HCT116 (cell line): ENCODE data around the gene PRDM1.

Experiments
- CEBPB ChIP-seq: IDR thresholded peaks from 2 replicates; pipeline ENCODE4 v1.6.1; 2012; ENCODE audit warnings: low read depth
- EGR1 ChIP-seq: IDR thresholded peaks from 2 replicates; pipeline ENCODE4 v1.6.1; 2012; ENCODE audit warnings: low read depth
- ELF1 ChIP-seq: IDR thresholded peaks from 2 replicates; pipeline ENCODE4 v1.6.1; 2012; ENCODE audit warnings: low read depth, borderline replicate concordance
- EZH2 ChIP-seq: fragments of 200-600 bp; sonication (generic); IDR thresholded peaks from 2 replicates; pipeline ENCODE4 v1.6.1; 2017; ENCODE audit warnings: antibody characterized with exemption, mixed run types
- POLR2A ChIP-seq: IDR thresholded peaks from 2 replicates; pipeline ENCODE4 v1.7.0; 2011; ENCODE audit warnings: borderline replicate concordance; ENCODE audit not compliant: insufficient read depth, insufficient read length; ENCODE audit errors: extremely low read depth
- POLR2AphosphoS5 ChIP-seq: IDR thresholded peaks from 2 replicates; pipeline ENCODE4 v1.6.1; 2011; ENCODE audit warnings: mild to moderate bottlenecking, low read depth, low read length, moderate library complexity
- RAD21 ChIP-seq: IDR thresholded peaks from 2 replicates; pipeline ENCODE4 v1.6.1; 2012; ENCODE audit warnings: low read depth, mild to moderate bottlenecking
- SRF ChIP-seq: IDR thresholded peaks from 2 replicates; pipeline ENCODE4 v1.6.1; 2012; ENCODE audit warnings: low read depth
- YY1 ChIP-seq: IDR thresholded peaks from 2 replicates; pipeline ENCODE4 v1.6.1; 2011; ENCODE audit warnings: low read length, low read depth, moderate library complexity, mild to moderate bottlenecking; ENCODE audit not compliant: insufficient replicate concordance; ENCODE audit errors: extremely low read depth
- TF ChIP-seq, protein P1 (sequence below), 3 experiments: fragments of 200-600 bp in 1 of 3; sonication (generic) in 1 of 3; IDR thresholded peaks in 2 of 3; conservative IDR thresholded peaks in 1 of 3; 2 replicates each; pipeline ENCODE4 v1.5.1; 2012 to 2017; ENCODE audit warnings: low read depth in 2 of 3, low read length in 2 of 3, antibody characterized with exemption in 1 of 3, borderline replicate concordance in 1 of 3, control low read depth in 1 of 3, mild to moderate bottlenecking in 1 of 3, mixed read lengths in 1 of 3, mixed run types in 1 of 3, moderate library complexity in 1 of 3; ENCODE audit not compliant: insufficient read depth in 1 of 3
- TF ChIP-seq, protein P2 (sequence below): IDR thresholded peaks from 2 replicates; pipeline ENCODE4 v1.6.1; 2012
- TF ChIP-seq, protein P3 (sequence below): IDR thresholded peaks from 2 replicates; pipeline ENCODE4 v1.6.1; 2012; ENCODE audit warnings: low read depth

DNA sequence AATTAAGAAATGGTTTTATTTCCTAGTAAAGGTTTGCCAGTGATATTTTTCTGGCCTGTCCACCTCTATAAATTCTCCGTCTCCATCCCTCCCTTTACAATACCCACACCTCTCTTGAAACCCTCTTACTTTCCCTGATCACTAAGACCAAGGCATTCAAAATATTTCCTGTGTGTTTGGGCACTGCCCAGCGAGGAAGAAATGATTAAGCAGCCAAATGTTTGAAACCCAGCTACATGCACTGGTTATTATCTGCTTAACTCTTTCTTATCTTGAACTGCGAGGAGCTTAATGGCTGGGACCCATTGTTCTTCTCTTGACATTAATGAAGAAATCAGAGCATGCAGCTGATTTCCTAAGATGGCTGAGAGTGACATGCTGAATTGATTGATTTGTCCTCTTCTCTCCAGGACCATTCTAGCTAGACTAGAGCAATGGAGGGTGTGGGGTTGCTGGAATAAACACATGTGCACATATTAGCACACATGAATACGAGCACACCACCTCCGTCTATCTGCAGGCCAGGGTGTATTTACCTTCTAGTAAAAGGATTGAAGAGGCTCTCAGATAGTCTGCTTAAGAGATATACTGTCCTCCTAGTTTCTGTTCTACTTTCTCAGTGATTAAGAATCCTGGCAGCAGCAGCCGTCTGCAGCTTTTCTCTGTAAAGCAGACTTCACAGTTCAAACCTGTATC lies 46.1 kb upstream of the PRDM1 start:
- TF ChIP-seq POLR2A (no peak), CEBPB (no peak), EZH2 (no peak), YY1 (no peak), RAD21 (no peak), EGR1 (no peak), ELF1 (no peak), SRF (no peak), POLR2AphosphoS5 (no peak)
- TF ChIP-seq, protein P1, sequence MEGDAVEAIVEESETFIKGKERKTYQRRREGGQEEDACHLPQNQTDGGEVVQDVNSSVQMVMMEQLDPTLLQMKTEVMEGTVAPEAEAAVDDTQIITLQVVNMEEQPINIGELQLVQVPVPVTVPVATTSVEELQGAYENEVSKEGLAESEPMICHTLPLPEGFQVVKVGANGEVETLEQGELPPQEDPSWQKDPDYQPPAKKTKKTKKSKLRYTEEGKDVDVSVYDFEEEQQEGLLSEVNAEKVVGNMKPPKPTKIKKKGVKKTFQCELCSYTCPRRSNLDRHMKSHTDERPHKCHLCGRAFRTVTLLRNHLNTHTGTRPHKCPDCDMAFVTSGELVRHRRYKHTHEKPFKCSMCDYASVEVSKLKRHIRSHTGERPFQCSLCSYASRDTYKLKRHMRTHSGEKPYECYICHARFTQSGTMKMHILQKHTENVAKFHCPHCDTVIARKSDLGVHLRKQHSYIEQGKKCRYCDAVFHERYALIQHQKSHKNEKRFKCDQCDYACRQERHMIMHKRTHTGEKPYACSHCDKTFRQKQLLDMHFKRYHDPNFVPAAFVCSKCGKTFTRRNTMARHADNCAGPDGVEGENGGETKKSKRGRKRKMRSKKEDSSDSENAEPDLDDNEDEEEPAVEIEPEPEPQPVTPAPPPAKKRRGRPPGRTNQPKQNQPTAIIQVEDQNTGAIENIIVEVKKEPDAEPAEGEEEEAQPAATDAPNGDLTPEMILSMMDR (IDR thresholded peaks at IDR 0.05 in 2 of 3, conservative IDR thresholded peaks at IDR 0.05 in 1 of 3; ENCODE audit: borderline replicate concordance in 1 of 3, insufficient read depth in 1 of 3, low read depth in 2 of 3, low read length in 2 of 3) = no peak
- TF ChIP-seq, protein P2, sequence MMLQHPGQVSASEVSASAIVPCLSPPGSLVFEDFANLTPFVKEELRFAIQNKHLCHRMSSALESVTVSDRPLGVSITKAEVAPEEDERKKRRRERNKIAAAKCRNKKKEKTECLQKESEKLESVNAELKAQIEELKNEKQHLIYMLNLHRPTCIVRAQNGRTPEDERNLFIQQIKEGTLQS = no peak
- TF ChIP-seq, protein P3, sequence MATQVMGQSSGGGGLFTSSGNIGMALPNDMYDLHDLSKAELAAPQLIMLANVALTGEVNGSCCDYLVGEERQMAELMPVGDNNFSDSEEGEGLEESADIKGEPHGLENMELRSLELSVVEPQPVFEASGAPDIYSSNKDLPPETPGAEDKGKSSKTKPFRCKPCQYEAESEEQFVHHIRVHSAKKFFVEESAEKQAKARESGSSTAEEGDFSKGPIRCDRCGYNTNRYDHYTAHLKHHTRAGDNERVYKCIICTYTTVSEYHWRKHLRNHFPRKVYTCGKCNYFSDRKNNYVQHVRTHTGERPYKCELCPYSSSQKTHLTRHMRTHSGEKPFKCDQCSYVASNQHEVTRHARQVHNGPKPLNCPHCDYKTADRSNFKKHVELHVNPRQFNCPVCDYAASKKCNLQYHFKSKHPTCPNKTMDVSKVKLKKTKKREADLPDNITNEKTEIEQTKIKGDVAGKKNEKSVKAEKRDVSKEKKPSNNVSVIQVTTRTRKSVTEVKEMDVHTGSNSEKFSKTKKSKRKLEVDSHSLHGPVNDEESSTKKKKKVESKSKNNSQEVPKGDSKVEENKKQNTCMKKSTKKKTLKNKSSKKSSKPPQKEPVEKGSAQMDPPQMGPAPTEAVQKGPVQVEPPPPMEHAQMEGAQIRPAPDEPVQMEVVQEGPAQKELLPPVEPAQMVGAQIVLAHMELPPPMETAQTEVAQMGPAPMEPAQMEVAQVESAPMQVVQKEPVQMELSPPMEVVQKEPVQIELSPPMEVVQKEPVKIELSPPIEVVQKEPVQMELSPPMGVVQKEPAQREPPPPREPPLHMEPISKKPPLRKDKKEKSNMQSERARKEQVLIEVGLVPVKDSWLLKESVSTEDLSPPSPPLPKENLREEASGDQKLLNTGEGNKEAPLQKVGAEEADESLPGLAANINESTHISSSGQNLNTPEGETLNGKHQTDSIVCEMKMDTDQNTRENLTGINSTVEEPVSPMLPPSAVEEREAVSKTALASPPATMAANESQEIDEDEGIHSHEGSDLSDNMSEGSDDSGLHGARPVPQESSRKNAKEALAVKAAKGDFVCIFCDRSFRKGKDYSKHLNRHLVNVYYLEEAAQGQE = no peak
